GM12801 (cell line): Measurements from ENCODE around the gene CHD2.

Source experiments
- TF ChIP-seq, protein P1 (sequence below): IDR thresholded peaks from one replicate; pipeline ENCODE4 v1.5.1; 2011; ENCODE audit warnings: control low read depth; ENCODE audit not compliant: insufficient read length; ENCODE audit errors: extremely low read depth

CHD2 gene

DNA sequence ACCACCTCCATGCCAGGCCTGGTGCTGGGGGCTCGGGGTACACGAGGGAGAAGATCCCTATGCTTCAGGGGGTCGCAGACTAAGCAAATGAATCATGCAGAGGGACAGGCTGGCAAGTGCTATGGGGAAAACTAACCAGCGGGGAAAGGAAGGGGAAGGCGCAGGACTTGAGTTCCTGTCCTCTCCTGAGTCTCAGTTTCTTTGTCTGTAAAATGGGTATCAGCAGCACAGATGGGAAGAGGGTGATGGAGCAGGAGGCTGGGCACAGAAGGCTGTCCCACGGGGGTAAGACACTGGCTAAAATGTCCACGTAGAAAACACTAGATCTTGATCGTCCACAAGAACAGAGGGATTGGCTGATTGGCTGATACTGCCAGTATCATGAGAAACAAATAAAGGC is 149.1 kb downstream of the CHD2 start:
- TF ChIP-seq, protein P1, sequence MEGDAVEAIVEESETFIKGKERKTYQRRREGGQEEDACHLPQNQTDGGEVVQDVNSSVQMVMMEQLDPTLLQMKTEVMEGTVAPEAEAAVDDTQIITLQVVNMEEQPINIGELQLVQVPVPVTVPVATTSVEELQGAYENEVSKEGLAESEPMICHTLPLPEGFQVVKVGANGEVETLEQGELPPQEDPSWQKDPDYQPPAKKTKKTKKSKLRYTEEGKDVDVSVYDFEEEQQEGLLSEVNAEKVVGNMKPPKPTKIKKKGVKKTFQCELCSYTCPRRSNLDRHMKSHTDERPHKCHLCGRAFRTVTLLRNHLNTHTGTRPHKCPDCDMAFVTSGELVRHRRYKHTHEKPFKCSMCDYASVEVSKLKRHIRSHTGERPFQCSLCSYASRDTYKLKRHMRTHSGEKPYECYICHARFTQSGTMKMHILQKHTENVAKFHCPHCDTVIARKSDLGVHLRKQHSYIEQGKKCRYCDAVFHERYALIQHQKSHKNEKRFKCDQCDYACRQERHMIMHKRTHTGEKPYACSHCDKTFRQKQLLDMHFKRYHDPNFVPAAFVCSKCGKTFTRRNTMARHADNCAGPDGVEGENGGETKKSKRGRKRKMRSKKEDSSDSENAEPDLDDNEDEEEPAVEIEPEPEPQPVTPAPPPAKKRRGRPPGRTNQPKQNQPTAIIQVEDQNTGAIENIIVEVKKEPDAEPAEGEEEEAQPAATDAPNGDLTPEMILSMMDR, result no peak

DNA sequence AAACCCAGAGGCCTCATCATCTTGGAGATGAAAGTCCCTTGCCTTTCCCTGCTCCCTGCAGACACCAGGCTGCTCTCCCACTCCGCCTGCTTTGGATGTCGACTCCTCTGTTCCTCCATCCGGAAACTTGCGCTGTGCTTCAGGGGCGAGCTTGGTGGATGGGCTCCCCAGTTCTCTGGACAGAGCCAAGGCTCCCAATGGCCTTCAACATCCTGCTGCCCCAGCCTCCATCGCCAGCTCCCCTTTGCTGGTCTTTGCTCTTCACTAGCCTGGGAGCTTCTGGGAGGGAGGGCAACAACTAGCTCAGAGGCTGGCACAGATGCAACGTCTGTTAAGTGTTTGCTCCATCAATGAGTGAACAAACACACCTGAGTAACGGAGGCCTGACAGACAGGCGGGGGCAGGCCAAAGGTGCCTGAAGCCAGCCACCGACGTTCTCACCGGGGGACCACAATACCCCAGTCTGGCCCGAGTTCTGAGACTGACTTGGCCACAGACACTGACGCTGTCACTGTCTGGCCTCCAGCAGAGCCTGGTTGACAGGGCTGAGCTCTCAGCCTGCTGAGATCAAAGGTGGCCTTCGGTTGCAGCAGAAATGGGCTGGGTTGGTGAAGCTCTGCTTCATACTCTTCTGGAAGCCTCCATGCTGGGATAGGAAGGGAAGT is 149.9 kb downstream of the CHD2 start:
- TF ChIP-seq, protein P1, result no peak

DNA sequence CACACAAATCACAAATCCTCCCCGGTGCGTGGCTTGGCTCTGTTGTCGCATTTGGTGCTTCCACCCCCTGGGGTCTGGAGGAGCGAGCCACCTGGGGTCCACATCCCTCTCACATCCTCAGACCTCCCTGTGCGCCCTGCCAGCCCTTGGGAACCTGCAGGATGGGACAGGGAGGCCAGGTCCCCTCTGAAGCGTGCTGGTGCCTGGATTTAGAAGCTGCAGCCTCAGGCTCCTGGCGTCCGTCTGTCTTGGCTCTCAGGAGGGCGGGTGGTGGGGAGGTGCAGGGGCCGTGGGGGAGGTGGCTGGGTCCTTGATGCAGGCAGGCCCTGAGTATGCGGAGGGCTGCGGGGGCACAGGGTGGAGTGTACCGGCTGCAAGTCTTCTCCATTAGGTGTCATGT is 150.5 kb downstream of the CHD2 start:
- TF ChIP-seq, protein P1, result no peak

DNA sequence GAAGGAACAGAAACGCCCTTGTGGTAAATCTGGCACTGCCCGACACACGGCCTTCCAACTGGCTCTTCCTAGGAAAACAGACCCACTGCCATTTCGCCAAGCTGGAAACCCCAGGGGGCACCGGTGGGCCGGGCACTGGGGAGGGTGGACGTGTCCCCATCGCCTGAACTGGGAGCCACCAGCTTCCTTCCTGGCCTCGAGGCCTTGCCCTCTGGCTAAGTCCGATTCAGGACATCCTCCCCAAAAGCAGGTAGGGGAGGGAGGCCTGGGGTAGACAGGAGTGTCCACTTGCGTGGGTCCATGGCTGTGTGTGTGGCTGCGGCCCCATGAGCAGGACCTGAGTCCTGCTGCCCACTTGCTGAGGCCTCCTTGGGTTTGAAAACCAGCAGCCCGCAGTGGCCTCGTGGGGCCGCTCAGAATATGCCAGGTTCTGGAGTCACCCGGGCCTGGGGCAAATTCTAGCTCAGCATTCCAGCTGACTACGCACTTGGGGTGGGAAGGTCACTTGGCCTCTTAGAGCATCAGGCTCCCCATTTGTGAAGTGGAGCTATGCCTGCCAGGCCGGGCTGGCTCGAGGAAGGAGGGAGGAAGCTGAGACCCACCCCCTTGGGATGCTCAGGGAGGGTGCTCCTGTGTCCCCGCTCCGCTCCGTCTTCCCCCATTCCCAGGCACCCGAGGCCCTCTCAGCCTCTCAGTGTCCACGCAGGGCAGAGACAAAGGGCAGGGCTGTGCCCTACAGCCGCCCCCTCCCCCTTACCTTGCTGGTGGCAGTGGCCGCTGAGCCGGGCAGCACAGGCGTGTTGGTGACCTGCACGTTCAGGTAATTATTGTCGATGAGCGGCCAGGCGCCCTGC is 151.3 kb downstream of the CHD2 start:
- TF ChIP-seq, protein P1, result no peak

DNA sequence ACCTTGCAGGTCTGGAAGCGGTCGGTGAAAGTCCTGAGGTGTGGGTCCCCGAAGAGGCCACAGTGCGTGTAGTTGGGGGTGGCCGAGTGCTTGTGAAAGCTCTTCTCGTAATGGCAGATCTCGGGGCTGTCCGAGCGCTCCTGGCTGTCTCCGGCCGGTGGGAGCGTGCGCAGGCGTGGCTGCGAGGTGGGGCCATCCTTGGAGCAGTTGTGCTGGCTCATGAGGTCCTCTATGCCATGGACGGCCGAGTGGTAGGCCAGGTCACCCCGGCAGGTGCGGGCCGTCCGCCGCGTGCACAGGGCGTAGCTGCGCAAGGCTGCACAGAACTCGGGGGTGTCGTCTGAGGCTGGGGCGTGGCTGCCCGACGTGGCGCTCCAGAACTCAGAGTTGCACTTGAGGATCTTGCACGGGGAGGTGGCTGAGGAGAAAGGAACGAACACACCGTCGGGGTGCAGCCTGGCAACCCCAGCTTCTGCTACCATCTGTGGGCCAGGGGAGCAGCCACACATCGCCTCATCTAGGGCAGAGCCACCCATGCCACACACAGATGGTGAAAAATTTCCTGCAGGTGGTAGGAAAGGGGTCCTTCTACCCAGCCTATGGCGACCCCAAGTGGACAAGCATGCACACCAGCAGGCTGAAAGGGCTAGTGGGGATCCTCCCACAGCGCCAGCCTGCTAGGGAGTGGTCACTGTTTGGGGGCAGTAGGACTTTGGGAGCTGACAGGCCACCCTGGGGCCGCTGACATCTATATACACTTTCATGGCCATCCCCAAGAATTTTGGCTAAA is 152.2 kb downstream of the CHD2 start:
- TF ChIP-seq, protein P1, result no peak

DNA sequence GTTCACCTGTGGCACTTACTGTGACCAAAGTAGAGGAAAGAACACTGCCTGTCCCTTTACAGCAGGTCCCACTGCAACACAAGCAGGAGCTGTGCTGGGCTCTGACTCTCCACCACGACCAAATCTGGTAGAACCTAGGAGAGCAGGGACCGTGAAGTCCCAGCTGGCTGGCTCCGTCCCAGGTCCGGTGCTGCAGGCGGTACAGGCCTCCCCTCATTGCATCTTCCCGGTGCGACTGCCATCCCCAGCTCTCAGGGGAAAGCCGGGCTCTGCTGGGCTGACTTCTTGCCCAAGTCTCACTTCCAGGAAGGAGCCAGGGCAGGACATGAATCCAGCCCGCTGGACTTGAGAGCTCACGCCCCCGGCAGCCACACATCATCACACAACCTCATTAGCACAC is 155.1 kb downstream of the CHD2 start:
- TF ChIP-seq, protein P1, result no peak

DNA sequence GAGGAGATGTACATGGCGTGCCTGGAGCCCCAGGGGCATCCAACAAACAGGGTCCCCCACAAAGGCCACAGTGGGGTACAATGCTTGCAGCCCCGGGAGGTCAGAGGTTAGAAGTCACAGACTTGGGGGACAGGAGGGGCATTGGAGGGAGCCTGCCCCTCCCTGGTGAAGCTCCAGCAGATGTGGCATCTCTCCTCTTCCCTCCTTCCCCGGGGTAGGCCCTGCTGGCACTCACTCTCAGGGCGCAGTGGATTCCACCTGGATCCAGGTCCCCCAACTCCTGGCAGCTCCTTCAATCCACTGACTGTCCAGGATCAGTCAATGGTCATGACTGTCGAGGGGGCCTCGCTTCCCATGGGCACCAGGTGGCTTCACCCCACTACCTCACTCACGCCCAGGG is 156.7 kb downstream of the CHD2 start:
- TF ChIP-seq, protein P1, result no peak
